ENCODE results near the gene MAST1.
"Not testable (repeated sequence)": the region's sequence is repeated elsewhere in the genome, so short reads cannot be mapped to it uniquely, and the experiment has no call there.

The MAST1 gene

DNA sequence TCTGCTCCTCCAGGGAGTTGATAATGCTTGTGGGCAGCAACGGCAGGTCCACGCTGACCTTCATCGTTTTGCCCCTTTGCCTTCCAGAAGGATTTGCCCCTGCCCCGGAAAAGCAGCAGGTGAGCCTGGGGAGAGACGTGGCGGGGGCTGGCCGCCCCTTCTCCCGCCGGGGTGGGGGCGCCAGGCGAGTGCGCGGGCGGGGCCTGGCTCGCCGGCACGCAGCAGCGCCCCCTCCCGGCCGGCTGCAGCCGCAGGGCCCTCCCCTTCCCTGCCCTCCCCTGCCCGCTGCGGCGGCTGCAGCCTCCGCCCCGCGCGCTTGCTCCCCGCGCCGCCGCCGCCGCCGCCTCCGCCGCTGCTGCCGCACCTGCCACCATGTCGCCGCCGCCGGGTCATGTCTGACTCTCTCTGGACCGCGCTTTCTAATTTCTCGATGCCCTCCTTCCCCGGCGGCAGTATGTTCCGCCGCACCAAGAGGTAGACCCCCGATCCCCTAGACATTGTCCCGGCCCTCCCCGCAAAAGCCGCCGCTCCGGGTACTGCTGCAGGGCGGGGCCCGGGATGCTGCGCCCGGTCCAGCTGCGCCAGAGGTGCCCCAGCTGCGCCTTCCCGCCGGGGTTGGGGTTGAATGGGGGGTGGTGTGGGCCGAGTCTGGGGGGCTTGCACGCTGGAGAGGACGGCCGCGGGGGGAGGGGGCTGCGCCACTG lies at the start of gene MAST1:
TSS of gene MAST1 (plus strand) at position 334 of the 704 bp plus-strand sequence. CDS start at position 392, 58 bp downstream.
- no peak for DNase-seq

DNA sequence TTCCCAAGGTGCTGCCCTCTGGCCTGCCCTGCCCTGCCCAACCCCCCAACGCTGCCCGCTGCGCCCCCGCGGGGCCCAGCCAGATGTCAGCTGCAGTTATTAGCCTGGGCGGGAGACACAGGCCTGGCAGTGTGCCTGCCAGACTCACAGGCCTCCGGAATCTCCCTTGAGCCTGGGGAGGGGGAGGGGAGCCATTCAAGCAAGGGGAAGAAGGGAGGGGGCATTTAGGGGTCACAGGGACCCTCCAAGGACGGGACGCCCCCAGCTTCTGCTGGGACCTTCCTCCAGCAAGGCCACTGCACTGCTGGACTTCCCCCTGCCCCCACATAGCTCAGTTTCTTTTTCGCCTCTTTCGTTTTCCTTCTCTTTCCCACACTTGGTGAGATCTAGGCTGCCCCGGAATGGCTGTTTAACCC lies 49.6 kb upstream of the MAST1 start:
- no peak for DNase-seq

DNA sequence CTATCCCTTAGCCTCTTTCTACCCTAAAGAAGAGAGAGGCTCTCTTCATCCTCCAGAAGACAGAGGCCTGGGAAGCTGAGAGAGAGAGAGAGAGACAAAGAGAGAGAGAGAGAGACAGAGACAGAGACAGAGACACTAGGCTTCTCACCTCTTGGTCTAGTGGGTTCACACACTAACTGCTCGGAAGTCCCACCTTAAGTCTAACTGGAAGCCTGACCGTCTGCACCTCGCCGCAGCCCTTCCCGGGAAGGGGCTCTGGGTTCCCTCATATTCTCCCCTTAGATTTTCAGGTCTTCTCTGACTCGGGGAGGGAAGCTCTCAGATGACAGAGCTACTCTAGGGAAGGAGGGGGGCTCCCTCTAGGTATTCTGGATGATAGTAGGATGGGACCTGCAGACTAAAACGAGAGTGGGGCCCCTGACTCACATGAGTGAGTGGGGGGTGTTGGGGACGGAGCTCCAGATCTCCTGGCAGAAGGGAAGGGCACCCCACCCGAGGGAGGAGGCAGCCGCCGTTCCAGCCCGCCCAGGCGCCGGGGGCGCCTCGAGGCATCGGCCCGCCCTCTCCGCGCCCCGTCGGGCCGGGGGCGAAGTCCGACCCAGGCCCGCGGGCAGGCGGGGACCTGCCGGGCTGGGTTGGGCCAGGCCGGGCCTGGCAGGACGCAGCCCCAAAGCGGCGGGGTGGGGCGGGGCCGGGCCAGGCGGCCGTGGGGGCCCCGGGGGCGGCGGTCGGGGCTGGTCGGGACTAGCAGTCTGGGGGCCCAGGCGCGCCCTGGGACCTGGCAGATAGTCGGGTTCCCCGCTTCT lies 49.0 kb upstream of the MAST1 start:
- no peak for DNase-seq

DNA sequence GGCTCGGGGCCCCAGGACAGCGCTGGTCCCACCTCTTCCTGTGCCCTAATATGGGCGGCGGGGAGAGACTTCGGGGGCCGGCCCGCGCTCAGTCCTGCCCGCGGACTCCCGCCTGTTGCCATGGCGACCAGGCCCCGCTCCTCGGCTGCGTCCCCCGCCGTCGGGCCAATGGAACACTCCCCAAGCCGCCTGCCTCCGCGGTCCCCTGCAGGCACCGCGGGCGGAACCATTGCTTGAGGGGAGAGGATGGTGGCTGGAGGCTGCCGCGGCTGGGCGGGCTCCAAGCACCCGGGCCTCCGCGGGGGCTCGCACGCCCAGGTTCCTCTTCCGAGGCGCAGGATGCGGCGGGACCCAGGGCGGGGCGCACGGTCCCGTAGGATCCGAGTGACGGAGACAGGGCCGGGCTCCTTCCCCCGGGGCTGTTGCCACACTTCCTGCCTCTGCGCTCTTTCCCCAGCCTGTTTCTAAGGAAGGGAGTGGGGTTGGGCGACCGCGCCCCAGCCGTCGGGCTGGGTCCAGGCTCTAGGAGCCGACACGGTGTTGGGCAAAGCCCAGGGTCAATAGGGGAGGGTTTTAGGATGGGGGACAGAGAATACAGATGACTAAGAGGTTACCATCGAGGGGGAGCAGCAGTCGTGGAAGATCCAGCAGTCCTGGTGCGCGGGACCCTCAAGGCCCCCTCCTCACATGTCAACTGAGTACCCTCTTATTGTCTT lies 48.3 kb upstream of the MAST1 start:
- DNase-seq: peak; percentile 61

DNA sequence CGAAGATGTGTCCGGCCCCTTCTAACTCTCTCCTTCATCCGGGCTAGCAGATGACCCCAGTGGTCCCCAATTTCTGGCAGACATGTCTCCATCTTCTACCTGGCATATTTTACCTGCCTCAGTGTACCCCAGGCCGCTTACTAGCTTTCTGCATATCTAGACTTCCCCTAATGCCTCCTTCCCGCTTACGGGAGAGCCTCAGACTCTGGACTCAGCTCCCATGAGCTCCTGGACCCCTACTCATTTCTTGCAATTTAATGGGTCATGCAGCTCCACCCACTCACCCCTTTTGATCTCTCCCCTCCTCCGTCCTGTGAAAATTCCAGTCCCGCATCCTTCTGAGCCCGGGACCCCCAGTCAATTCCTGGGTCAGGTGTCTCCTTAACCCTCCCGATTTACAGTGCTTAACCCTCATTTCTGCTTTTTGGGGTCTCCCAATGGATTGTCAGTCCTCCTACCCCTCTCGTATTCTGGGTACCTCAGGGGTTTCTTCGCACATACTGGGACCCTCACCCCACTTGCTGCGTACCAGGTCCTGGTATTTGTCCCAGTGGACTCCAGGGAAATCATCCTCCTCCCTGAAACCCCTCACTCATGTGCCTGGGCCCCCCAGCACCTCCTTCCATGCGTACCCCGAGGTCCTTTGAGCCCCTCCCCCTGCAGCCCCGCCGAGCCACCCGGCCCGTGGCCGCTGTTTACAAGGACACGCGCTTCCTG lies 47.5 kb upstream of the MAST1 start:
- DNase-seq: no peak

DNA sequence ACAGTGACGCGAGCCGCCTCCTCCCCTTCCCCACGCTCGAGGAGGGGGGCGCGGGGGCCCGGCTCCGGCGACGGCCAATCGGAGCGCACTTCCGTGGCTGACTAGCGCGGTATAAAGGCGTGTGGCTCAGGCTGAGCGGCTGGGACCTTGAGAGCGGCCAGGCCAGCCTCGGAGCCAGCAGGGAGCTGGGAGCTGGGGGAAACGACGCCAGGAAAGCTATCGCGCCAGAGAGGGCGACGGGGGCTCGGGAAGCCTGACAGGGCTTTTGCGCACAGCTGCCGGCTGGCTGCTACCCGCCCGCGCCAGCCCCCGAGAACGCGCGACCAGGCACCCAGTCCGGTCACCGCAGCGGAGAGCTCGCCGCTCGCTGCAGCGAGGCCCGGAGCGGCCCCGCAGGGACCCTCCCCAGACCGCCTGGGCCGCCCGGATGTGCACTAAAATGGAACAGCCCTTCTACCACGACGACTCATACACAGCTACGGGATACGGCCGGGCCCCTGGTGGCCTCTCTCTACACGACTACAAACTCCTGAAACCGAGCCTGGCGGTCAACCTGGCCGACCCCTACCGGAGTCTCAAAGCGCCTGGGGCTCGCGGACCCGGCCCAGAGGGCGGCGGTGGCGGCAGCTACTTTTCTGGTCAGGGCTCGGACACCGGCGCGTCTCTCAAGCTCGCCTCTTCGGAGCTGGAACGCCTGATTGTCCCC lies 46.8 kb upstream of the MAST1 start, which contains the start of gene JUNB:
TSS of gene JUNB (plus strand) at position 142 of the 706 bp plus-strand sequence. CDS start at position 428, 286 bp downstream.
- peak; percentile 84 for DNase-seq

DNA sequence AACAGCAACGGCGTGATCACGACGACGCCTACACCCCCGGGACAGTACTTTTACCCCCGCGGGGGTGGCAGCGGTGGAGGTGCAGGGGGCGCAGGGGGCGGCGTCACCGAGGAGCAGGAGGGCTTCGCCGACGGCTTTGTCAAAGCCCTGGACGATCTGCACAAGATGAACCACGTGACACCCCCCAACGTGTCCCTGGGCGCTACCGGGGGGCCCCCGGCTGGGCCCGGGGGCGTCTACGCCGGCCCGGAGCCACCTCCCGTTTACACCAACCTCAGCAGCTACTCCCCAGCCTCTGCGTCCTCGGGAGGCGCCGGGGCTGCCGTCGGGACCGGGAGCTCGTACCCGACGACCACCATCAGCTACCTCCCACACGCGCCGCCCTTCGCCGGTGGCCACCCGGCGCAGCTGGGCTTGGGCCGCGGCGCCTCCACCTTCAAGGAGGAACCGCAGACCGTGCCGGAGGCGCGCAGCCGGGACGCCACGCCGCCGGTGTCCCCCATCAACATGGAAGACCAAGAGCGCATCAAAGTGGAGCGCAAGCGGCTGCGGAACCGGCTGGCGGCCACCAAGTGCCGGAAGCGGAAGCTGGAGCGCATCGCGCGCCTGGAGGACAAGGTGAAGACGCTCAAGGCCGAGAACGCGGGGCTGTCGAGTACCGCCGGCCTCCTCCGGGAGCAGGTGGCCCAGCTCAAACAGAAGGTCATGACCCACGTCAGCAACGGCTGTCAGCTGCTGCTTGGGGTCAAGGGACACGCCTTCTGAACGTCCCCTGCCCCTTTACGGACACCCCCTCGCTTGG lies 46.1 kb upstream of the MAST1 start:
- no peak for DNase-seq

DNA sequence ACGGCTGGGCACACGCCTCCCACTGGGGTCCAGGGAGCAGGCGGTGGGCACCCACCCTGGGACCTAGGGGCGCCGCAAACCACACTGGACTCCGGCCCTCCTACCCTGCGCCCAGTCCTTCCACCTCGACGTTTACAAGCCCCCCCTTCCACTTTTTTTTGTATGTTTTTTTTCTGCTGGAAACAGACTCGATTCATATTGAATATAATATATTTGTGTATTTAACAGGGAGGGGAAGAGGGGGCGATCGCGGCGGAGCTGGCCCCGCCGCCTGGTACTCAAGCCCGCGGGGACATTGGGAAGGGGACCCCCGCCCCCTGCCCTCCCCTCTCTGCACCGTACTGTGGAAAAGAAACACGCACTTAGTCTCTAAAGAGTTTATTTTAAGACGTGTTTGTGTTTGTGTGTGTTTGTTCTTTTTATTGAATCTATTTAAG lies 45.4 kb upstream of the MAST1 start:
- no peak for DNase-seq

DNA sequence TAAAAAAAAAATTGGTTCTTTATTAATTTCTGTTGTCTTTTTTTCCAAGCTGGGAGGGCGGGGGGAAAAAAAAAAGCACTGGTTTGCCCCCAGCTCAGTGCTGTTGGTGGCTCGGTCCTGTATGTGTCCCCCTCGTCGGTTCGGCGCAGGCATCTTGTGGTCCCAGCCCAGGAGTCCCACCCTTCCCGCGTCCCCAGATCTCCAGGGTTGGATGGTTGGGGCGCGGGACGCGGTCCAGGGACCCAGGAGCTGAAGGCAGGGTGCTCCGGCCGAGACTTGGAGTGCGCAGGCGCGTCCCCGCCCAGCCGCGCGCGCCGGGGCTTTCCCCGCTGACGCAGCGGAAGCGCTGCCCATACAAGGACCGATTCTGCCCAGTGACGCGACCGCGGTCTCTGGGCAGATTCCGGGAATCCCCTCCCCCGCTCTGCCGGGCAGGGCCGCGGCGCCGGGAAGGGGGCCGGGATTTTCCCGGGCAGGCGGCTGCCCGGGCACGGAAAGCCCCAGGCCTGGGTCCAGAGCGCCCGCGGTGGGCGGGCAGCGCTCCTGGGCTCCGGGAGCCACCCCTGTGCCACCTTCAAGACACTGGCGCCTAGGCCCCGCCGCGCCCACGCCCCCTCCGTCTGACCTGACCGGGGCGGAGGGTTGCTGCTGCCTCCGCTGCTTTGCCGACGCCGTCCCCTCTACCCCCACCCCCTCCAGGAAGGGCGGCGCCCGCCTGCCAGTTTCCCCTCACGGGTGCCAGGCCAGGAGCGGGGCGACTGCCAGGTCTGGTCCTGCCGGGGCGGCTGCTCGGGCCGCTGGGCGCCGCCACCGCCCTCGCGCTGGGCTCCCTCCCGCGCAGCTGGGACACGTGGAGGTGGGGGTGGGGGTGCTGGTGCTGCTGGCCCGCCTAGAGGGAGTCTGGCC lies 44.8 kb upstream of the MAST1 start:
- peak; percentile 52 for DNase-seq

DNA sequence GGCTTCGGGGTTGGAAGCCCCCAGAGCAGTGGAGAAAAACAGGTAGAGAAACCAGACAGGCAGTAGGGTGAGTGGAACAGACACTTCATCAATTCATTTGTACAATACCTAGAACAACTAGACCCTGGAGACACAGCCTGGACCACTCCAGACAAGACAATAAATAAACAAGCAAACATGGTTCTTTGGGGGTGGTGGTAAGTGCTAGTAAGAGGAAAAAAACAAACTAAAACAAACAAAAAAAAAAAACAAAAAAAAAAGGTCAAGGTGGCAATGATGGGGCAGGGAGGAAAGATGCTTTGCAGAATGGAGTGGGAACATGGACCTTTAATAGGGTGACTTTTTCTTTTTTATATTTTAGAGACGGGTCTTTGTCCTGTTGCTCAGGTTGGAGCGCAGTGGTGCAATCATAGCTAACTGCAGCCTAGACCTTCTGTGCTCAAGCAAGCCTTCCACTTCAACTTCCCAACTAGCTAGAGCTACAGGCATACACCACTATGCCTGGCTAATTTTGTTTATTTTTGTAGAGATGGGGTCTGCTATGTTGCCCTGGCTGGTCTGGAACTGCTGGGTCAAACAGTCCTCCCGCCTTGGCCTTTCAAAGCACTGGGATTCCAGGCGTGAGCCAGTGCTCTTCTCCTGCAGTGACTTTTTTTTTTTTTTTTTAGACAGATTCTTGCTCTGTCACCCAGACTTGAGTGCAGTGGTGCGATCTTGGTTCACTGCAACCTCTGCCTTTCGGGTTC lies 43.9 kb upstream of the MAST1 start:
- no peak for DNase-seq

DNA sequence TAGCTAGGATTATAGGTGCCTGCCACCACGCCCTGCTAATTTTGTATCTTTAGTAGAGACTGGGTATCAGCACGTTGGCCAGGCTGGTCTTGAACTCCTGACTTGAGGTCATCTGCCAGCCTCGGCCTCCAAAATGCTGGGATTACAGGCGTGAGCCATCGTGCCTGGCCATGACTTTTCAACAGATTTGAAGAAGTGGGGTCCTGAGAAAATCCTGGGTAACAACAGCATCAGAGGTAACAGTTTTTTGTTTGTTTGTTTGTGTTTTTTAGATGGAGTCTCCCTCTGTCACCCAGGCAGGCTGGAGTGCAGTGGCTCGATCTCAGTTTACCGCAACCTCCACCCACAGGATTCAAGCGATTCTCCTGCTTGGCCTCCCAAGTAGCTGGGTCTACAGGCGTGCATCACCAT lies 43.3 kb upstream of the MAST1 start:
- DNase-seq: no peak

DNA sequence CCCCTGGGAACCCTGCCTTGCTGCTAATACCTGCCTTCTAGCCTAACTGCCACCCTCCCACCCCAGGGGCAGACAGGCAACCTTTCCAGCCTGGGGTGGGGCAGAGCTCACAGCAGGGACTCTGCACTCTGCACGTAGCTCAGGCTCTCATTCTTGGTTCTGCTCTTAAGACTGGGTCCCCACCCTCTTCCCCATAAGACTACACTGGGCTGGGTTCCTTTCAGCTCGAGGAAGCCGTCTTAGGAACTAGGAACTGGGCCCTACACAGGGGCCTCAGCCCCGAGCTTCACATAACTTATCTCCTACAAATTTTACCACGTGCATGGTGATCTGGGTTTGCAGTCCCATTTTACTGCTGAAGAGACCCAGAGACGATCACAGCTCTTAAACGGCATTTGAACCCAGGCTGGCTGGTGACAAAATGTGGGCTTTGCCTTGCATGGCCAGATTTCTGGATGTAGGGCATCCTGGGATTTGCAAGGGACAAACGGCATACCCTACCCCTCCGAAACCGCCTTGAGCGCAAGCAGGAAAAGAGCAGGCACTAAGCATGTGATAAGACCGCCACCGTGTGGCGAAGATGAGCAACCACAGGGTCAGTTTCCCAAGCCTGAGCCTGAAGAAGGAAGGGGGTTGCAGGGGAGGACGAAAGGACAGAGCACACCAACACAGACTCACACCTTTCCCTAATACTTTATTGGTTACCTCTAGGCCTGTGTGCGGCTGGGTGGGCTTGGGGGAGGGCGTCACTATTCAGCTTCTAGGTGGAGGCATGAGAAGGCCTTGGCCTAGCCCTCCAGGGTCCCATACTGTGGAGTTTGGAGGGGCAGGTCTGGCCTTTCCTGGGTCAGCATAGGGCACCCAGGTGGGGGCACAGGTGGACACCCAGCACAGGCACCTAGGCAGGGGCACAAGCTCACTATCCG lies 41.9 kb upstream of the MAST1 start:
- DNase-seq: peak; percentile 52

DNA sequence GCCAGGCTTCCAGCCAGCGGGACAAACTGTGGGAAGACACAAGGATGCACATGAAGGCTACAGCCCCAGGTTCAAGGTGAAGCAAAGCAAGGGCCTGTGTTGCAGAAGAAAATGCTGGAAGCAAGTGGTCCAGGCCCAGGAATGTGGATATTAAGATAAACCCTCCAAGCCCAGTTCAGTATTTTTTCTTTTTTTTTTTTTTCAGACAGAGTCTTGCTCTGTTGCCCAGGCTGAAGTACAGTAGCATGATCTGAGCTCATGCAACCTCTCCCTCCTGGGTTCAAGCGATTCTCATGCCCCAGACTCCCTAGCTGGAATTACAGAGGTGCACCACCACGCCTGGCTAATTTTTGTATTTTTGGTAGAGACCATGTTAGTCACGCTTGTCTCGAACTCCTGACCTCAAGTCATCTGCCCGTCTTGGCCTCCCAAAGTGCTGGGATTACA lies 41.2 kb upstream of the MAST1 start:
- no peak for DNase-seq

DNA sequence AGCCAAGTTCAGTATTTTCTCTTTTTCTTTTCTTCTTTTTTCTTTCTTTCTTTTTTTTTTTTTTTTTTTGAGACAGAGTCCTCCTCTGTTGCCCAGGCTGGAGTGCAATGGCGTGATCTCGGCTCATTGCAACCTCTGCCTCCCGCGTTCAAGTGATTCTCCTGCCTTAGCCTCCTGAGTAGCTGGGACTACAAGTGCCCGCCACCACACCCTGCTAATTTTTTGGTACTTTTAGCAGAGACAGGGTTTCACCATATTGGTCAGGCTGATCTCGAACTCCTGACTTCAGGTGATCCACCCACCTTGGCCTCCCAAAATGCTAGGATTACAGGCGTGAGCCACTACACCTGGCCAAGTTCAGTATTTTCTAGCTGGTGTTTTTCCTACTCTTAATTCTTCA lies 40.7 kb upstream of the MAST1 start:
- not testable (repeated sequence) for DNase-seq

DNA sequence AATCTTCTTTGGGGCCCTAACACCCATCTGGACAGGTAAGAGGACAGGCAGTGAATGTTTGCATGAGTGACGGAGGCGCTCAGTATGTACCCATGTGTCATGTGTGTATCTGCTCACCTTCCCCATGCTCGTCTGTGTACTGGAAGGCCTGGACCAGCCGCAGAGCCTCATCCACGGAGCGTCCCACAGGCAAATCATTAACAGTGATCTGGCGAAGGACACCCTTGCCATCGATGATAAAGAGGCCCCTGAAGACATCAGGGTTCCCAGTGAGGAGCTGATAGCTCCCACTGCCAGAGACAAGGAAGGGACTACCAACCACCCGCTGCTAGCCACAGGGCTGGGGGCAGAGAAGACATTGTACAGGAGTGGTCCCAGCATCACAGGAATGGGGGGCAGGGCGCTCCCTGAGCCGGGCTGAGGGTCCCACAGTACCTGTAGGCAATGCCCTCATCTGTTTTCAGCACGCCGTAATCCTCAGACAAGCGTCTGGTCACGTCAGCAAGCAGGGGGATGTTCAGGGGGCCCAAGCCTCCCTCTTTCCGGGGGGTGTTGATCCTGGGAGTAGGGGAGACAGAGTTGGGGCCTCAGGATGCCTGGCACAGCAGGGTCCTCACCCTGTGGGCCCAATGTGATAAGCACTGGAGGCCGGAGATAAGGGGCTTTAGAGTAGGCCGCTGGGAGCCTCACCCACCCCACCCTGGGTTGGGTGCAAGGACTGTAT lies 38.4 kb upstream of the MAST1 start:
- no peak for DNase-seq

DNA sequence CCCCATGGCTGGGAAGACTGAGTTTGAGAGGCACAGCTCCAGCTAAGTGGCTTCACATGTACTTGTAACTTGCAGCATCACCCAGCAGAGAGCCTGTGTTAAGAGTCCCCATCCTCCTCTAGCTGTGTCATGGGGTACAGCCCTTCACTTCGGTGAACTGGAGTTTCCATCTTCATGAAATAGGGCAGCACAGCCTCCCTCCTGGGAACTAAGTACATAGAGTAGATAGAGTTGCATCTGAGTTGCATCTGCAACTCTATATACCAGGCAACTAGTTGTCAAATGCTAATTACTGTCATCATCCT lies 37.9 kb upstream of the MAST1 start:
- DNase-seq: no peak

DNA sequence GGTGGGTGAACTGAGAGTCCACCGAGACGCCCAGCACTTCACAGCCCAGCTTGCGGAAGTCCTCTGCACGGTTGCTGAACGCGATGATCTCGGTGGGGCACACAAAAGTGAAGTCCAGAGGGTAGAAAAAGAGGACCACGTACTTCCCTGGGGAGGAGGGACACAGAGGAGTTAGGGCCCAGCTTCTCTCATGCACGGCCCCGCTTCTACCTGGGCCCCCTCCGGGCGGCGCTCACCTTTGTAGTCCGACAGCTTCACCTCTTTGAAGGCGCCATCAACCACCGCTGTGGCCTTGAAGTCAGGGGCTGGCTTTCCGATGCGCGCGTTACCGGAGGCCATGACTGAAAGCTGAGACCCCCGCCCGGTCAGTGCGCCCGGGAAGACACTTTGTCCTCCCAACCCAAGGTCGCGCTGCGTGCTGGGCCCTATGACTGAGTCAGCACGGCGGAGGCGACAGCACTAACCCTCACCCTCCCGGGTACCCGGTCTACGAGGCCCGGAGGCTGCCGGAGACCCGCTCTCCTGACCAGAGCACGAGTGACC lies 37.3 kb upstream of the MAST1 start:
- no peak for DNase-seq

Measured in NCI-H526 treated with DMSO at 0.1 percent for 48 hours (cell line).